H7 (cell line): ENCODE results near the gene SIK3. TPM values are rescaled to one million over a fixed set of nuclear protein-coding genes. Genes with fewer than 3 reads are reported as not detected.

ENCODE experiments used
- DNase-seq: peaks from one replicate; pipeline ENCODE4 v3.0.0; 2012
- H3K27me3 ChIP-seq: 2 replicates; pipeline ENCODE4 v1.6.0; 2011; ENCODE audit warnings: mild to moderate bottlenecking, low read length; ENCODE audit not compliant: control insufficient read depth, insufficient read depth
- H3K36me3 ChIP-seq: replicated peaks from 2 replicates; pipeline ENCODE4 v1.5.1; 2011; ENCODE audit warnings: low read length; ENCODE audit not compliant: control insufficient read depth, insufficient read depth
- H3K4me3 ChIP-seq: 2 replicates; pipeline ENCODE4 v1.5.1; 2011; ENCODE audit warnings: low read depth, mild to moderate bottlenecking, control low read depth, low read length, moderate library complexity; ENCODE audit not compliant: insufficient read depth
- total RNA-seq: library from RNA; depleted of rRNA; stranded (reverse); fragments of >200 nt; shearing (Covaris generic); gene quantifications from 2 replicates; pipeline ENCODE4 v1.2.3, GENCODE V29; 2014

The SIK3 gene
- total RNA-seq, 1 experiment from 2014 or later, result 14.4 TPM

DNA sequence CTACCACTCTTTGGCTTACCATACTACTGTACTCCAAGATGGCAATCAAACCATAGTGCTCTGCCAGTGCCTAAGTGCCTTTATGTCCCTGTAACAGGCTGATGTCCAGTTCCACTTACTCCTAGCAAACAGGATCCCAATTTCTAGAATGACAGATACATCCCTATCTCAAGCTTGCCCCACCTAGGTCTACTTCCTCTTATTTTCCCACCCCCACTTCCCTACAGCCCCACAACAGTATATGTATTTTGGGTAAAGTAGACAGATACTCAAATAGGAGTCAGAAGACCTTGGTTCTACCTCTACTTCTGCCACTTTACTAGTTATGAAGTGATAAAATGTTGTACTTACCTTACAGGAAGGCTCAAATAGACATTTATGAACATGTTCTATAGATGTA is 24.1 kb downstream of the SIK3 start:
- H3K4me3 ChIP-seq, result no peak overlapping the region
- no peaks in the 10 kb centered on the region for H3K27me3 ChIP-seq
- H3K36me3 ChIP-seq, result no peaks in the 10 kb centered on the region
- no peak for DNase-seq

- DNase-seq, result no peak
- no peaks in the 10 kb centered on the region for H3K27me3 ChIP-seq
- no peaks in the 10 kb centered on the region for H3K36me3 ChIP-seq
- H3K4me3 ChIP-seq, result no peak overlapping the region
These were observed 24.7 kb downstream of the SIK3 start for GRCh38 chr11:117073539-117073938.

GRCh38 chr11:117072517-117073461 is 25.4 kb downstream of the SIK3 start:
- Histone ChIP-seq H3K4me3 (no peak overlapping the region), H3K36me3 (no peaks in the 10 kb centered on the region), H3K27me3 (no peaks in the 10 kb centered on the region)
- DNase-seq, result no peak

- Histone ChIP-seq H3K27me3 (no peaks in the 10 kb centered on the region), H3K4me3 (no peak overlapping the region), H3K36me3 (no peaks in the 10 kb centered on the region)
- no peak for DNase-seq
These were observed 26.9 kb downstream of the SIK3 start for GRCh38 chr11:117071344-117071787.

GRCh38 chr11:117070016-117070415 is 28.2 kb downstream of the SIK3 start:
- H3K27me3 ChIP-seq, result no peaks in the 10 kb centered on the region
- H3K36me3 ChIP-seq, result no peaks in the 10 kb centered on the region
- DNase-seq, result no peak
- no peak overlapping the region for H3K4me3 ChIP-seq

- no peak for DNase-seq
- Histone ChIP-seq H3K4me3 (no peak overlapping the region), H3K27me3 (no peaks in the 10 kb centered on the region)
These were observed 29.8 kb downstream of the SIK3 start for GRCh38 chr11:117068303-117068860.

DNA sequence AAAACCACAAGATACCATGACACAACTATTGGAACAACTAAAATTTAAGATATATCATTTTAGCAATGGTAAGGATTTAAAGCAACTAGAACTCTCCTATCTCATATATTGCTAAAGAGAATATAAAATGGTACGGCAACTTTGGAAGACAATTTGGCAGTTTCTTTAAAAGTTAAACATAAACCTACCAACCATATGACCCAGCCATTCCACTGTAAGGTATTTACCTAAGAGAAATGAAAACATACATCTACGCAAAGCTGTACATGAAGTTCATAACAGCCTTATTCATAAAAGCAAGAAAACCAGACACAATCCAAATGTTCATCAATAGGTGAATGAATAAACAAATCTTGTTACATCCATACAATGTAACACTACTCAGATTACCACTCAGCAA is 31.3 kb downstream of the SIK3 start:
- H3K4me3 ChIP-seq, result no peak overlapping the region
- no peak for DNase-seq
- H3K27me3 ChIP-seq, result no peaks in the 10 kb centered on the region
- H3K36me3 ChIP-seq, result no peaks in the 10 kb centered on the region

More at GRCh38 chr11:117068303-117068860, 29.8 kb downstream of the SIK3 start:
- no peaks in the 10 kb centered on the region for H3K36me3 ChIP-seq

GRCh38 chr11:117064275-117064674 is 34.0 kb downstream of the SIK3 start:
- Histone ChIP-seq H3K4me3 (no peak overlapping the region), H3K36me3 (no peaks in the 10 kb centered on the region), H3K27me3 (no peaks in the 10 kb centered on the region)
- DNase-seq, result no peak

DNA sequence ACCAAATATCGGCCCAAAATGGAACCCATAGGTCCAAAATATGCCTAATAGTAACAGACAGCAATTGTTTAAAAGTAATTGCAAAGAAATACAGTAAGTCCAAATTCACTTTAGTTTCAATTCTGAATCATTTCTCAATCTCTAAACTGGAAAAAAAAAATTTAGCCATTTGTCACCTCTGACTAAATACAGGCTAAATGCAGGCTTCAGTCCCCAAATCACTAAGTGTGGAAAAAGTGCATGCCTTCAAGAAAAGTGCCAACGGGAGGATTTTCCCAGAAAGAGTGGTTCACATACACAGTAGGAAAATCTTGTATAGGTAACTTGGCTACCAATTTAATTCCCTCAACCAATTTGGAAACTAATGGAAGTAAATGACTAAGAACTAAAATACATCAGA is 35.7 kb downstream of the SIK3 start:
- DNase-seq, result no peak
- Histone ChIP-seq H3K27me3 (no peaks in the 10 kb centered on the region), H3K4me3 (no peak overlapping the region), H3K36me3 (no peaks in the 10 kb centered on the region)

- DNase-seq, result no peak
- Histone ChIP-seq H3K27me3 (no peaks in the 10 kb centered on the region), H3K4me3 (no peak overlapping the region), H3K36me3 (no peaks in the 10 kb centered on the region)
These were observed 37.0 kb downstream of the SIK3 start for GRCh38 chr11:117061256-117061655.

- Histone ChIP-seq H3K4me3 (no peak overlapping the region), H3K27me3 (no peaks in the 10 kb centered on the region), H3K36me3 (no peaks in the 10 kb centered on the region)
- no peak for DNase-seq
These were observed 38.5 kb downstream of the SIK3 start for GRCh38 chr11:117059611-117060148.

- no peaks in the 10 kb centered on the region for H3K27me3 ChIP-seq
- no peak for DNase-seq
- no peak overlapping the region for H3K4me3 ChIP-seq
- H3K36me3 ChIP-seq, result no peaks in the 10 kb centered on the region
These were observed 39.4 kb downstream of the SIK3 start for GRCh38 chr11:117058761-117059261.

- DNase-seq, result no peak
- Histone ChIP-seq H3K27me3 (no peaks in the 10 kb centered on the region), H3K36me3 (no peaks in the 10 kb centered on the region), H3K4me3 (no peak overlapping the region)
These were observed 40.5 kb downstream of the SIK3 start for GRCh38 chr11:117057727-117058126.

GRCh38 chr11:117057317-117057716 is 40.9 kb downstream of the SIK3 start:
- H3K4me3 ChIP-seq, result no peak overlapping the region
- no peaks in the 10 kb centered on the region for H3K27me3 ChIP-seq
- DNase-seq, result no peak
- H3K36me3 ChIP-seq, result no peaks in the 10 kb centered on the region

- DNase-seq, result no peak
- H3K27me3 ChIP-seq, result no peaks in the 10 kb centered on the region
- no peak overlapping the region for H3K4me3 ChIP-seq
- no peaks in the 10 kb centered on the region for H3K36me3 ChIP-seq
These were observed 42.8 kb downstream of the SIK3 start for GRCh38 chr11:117055469-117055868.
